ENCODE measurements around the gene CAMSAP3. TPM values are rescaled to one million over a fixed set of nuclear protein-coding genes. Genes with fewer than 3 reads are reported as not detected.

CAMSAP3 gene
- total RNA-seq, 1 experiment from 2014 or later = 16.6 TPM

GRCh38 chr19:7547159-7547558 lies 48.5 kb upstream of the CAMSAP3 start:
- Histone ChIP-seq H3K9ac (ENCODE audit: low read length) (no peak overlapping the region), H3K4me2 (ENCODE audit: low read length) (no peak overlapping the region), H3K36me3 (ENCODE audit: low read depth, low read length) (peaks cover 25% of the 10 kb centered on the region), H3K9me3 (ENCODE audit: low read length) (no peaks in the 10 kb centered on the region), H4K20me1 (ENCODE audit: low read length) (no peaks in the 10 kb centered on the region), H3K9me2 (replicated peaks; ENCODE audit: low read length) (no peaks in the 10 kb centered on the region), H2AFZ (ENCODE audit: low read length) (no peak overlapping the region), H3K27me3 (ENCODE audit: low read length) (no peaks in the 10 kb centered on the region), H3F3A (ENCODE audit: low read length, unreplicated experiment) (no peaks in the 10 kb centered on the region), H3K79me2 (ENCODE audit: low read length) (no peaks in the 10 kb centered on the region), H3K4me3 (ENCODE audit: low read length) (no peak overlapping the region), H3K27ac (ENCODE audit: low read length) (no peak overlapping the region), H3K4me1 (ENCODE audit: insufficient read depth, low read length) (no peaks in the 10 kb centered on the region)
- DNase-seq (no peak), ATAC-seq (no peak)
- intact Hi-C loops (cut with micrococcal nuclease) = no loop called here
- POLR2A ChIA-PET (ENCODE audit: unreplicated experiment) = no interaction called here
- TF ChIP-seq EZH2 (IDR thresholded peaks at IDR 0.05; ENCODE audit: low read length, unreplicated experiment) (no peak), EZH2phosphoT487 (IDR thresholded peaks at IDR 0.05; ENCODE audit: borderline replicate concordance, low read length) (no peak), CTCF (conservative IDR thresholded peaks at IDR 0.05; ENCODE audit: low read depth, low read length) (no peak)
- CTCF ChIA-PET = no interaction called here
- no TSS peak for BruUV-seq (replicated peaks)

- ChIA-PET CTCF (no interaction called here), POLR2A (ENCODE audit: unreplicated experiment) (no interaction called here)
- peaks cover 22% of the 10 kb centered on the region for H3K36me3 ChIP-seq (ENCODE audit: low read depth, low read length)
- H3K9me2 ChIP-seq (replicated peaks; ENCODE audit: low read length) = no peaks in the 10 kb centered on the region
- H3K79me2 ChIP-seq (ENCODE audit: low read length) = no peaks in the 10 kb centered on the region
- no peak overlapping the region for H3K27ac ChIP-seq (ENCODE audit: low read length)
- H3K27me3 ChIP-seq (ENCODE audit: low read length) = no peaks in the 10 kb centered on the region
- H3K4me2 ChIP-seq (ENCODE audit: low read length) = no peak overlapping the region
- no TSS peak for BruUV-seq (replicated peaks)
- no peaks in the 10 kb centered on the region for H3K9me3 ChIP-seq (ENCODE audit: low read length)
- H3F3A ChIP-seq (ENCODE audit: low read length, unreplicated experiment) = no peaks in the 10 kb centered on the region
- no peak overlapping the region for H3K9ac ChIP-seq (ENCODE audit: low read length)
- DNase-seq = no peak
- no peak for ATAC-seq
- no peak overlapping the region for H3K4me3 ChIP-seq (ENCODE audit: low read length)
- no peak overlapping the region for H2AFZ ChIP-seq (ENCODE audit: low read length)
- TF ChIP-seq CTCF (conservative IDR thresholded peaks at IDR 0.05; ENCODE audit: low read depth, low read length) (no peak), EZH2 (IDR thresholded peaks at IDR 0.05; ENCODE audit: low read length, unreplicated experiment) (no peak)
- no peaks in the 10 kb centered on the region for H3K4me1 ChIP-seq (ENCODE audit: insufficient read depth, low read length)
- no peaks in the 10 kb centered on the region for H4K20me1 ChIP-seq (ENCODE audit: low read length)
- intact Hi-C loops (cut with micrococcal nuclease) = no loop called here
Observed at GRCh38 chr19:7549429-7550148, 46.1 kb upstream of the CAMSAP3 start.

GRCh38 chr19:7550169-7550770 lies 45.4 kb upstream of the CAMSAP3 start:
- H3K9ac ChIP-seq (ENCODE audit: low read length) = no peak overlapping the region
- CTCF ChIA-PET = no interaction called here
- no peak for TF ChIP-seq CTCF (conservative IDR thresholded peaks at IDR 0.05; ENCODE audit: low read depth, low read length)
- TF ChIP-seq EZH2 (IDR thresholded peaks at IDR 0.05; ENCODE audit: low read length, unreplicated experiment) = no peak
- TF ChIP-seq EZH2phosphoT487 (IDR thresholded peaks at IDR 0.05; ENCODE audit: borderline replicate concordance, low read length) = no peak
- no peaks in the 10 kb centered on the region for H3K9me3 ChIP-seq (ENCODE audit: low read length)
- H3K9me2 ChIP-seq (replicated peaks; ENCODE audit: low read length) = no peaks in the 10 kb centered on the region
- H3K27me3 ChIP-seq (ENCODE audit: low read length) = no peaks in the 10 kb centered on the region
- H2AFZ ChIP-seq (ENCODE audit: low read length) = no peak overlapping the region
- no TSS peak for BruUV-seq (replicated peaks)
- DNase-seq = no peak
- no peaks in the 10 kb centered on the region for H4K20me1 ChIP-seq (ENCODE audit: low read length)
- ATAC-seq = no peak
- no peaks in the 10 kb centered on the region for H3K79me2 ChIP-seq (ENCODE audit: low read length)
- POLR2A ChIA-PET (ENCODE audit: unreplicated experiment) = no interaction called here
- H3K27ac ChIP-seq (ENCODE audit: low read length) = no peak overlapping the region
- intact Hi-C loops (cut with micrococcal nuclease) = no loop called here
- H3F3A ChIP-seq (ENCODE audit: low read length, unreplicated experiment) = no peaks in the 10 kb centered on the region
- no peak overlapping the region for H3K4me2 ChIP-seq (ENCODE audit: low read length)
- H3K4me3 ChIP-seq (ENCODE audit: low read length) = no peak overlapping the region
- H3K36me3 ChIP-seq (ENCODE audit: low read depth, low read length) = peaks cover 26% of the 10 kb centered on the region
- H3K4me1 ChIP-seq (ENCODE audit: insufficient read depth, low read length) = no peaks in the 10 kb centered on the region
